Activated CD8-positive, alpha-beta T cell treated with anti-CD3 and anti-CD28 coated beads, Interleukin-2, amount 10 ng/mL, durations not matched to agents 7 days and 5 days (primary cell): Measurements from ENCODE around the gene ZNF683. TPM values are rescaled to one million over a fixed set of nuclear protein-coding genes. Genes with fewer than 3 reads are reported as not detected.
A peak's percentile ranks its signal among the peaks of the same experiment; 100 is the strongest.

Source experiments
- ATAC-seq: fragments of 150-1000 bp; cut with Tn5 transposase; one replicate; pipeline ENCODE4 v1.10.0; 2021; ENCODE audit warnings: moderate library complexity
- CTCF ChIA-PET: fragments of 350-600 bp; sonication (Branson Sonifier 250); formaldehyde crosslinking; loops from one replicate; lab custom pipeline; 2021; ENCODE audit warnings: antibody characterized with exemption; lab: Charles Lee
- POLR2A ChIA-PET: fragments of 350-600 bp; sonication (Branson Sonifier 250); formaldehyde crosslinking; loops from one replicate; lab custom pipeline; 2021; ENCODE audit warnings: antibody characterized with exemption; lab: Charles Lee
- DNase-seq: peaks from one replicate; pipeline ENCODE4 v3.0.0-alpha.2; 2020
- H3K27ac Mint-ChIP-seq: one replicate; pipeline ENCODE4 v1.8.0; 2021; ENCODE audit warnings: mild to moderate bottlenecking, mixed read lengths
- H3K27me3 Mint-ChIP-seq: one replicate; pipeline ENCODE4 v1.8.0; 2021; ENCODE audit warnings: low read depth, mixed read lengths
- H3K36me3 Mint-ChIP-seq: one replicate; pipeline ENCODE4 v1.8.0; 2021; ENCODE audit warnings: low read depth, mixed read lengths
- H3K4me1 Mint-ChIP-seq: one replicate; pipeline ENCODE4 v1.8.0; 2021; ENCODE audit warnings: low read depth, mixed read lengths
- H3K4me3 Mint-ChIP-seq: one replicate; pipeline ENCODE4 v1.8.0; 2021; ENCODE audit warnings: mild to moderate bottlenecking, mixed read lengths
- H3K9me3 Mint-ChIP-seq: one replicate; pipeline ENCODE4 v1.8.0; 2022; ENCODE audit warnings: mixed read lengths; ENCODE audit not compliant: insufficient read depth
- total RNA-seq, 2 experiments: library from RNA; stranded (reverse); gene quantifications; one replicate each; pipeline ENCODE4 v1.2.3, GENCODE V29; 2021

The ZNF683 gene
- total RNA-seq, 2 experiments from 2014 or later, result 24.0 to 26.6 TPM

- Mint-ChIP-seq H3K9me3 (no peaks in the 10 kb centered on the region), H3K4me3 (peak overlapping the region; percentile 47), H3K36me3 (peaks cover 5% of the 10 kb centered on the region), H3K27me3 (peaks cover 8% of the 10 kb centered on the region), H3K27ac (peak overlapping the region; percentile 68), H3K4me1 (peaks cover 70% of the 10 kb centered on the region)
- DNase-seq (peak; percentile 89), ATAC-seq (peak; percentile 85)
- CTCF ChIA-PET, result interaction anchor here (0.8 to 9.8 kb wide), 28 partner anchors 8 to 233 kb away, joined by 3 to 160 read pairs (median 4); partner anchors contain the start of genes CEP85, ZNF593 and ZNF683
- POLR2A ChIA-PET, result interaction anchor here (0.8 to 1.7 kb wide), 8 partner anchors 16 to 78 kb away, joined by 3 to 5 read pairs (median 3); no protein-coding TSS in a partner anchor
Observed at GRCh38 chr1:26358411-26359384, 13.9 kb downstream of the ZNF683 start.

GRCh38 chr1:26357121-26357602, 15.4 kb downstream of the ZNF683 start:
- Mint-ChIP-seq H3K4me1 (peaks cover 56% of the 10 kb centered on the region), H3K27me3 (peaks cover 10% of the 10 kb centered on the region), H3K9me3 (no peaks in the 10 kb centered on the region), H3K27ac (no peak overlapping the region), H3K4me3 (no peak overlapping the region), H3K36me3 (peaks cover 5% of the 10 kb centered on the region)
- POLR2A ChIA-PET, result no interaction called here
- DNase-seq (no peak), ATAC-seq (no peak)
- CTCF ChIA-PET, result interaction anchor here (1.2 to 9.8 kb wide), 5 partner anchors 13 to 82 kb away, joined by 3 to 160 read pairs (median 5); partner anchors contain the start of gene ZNF683

DNA sequence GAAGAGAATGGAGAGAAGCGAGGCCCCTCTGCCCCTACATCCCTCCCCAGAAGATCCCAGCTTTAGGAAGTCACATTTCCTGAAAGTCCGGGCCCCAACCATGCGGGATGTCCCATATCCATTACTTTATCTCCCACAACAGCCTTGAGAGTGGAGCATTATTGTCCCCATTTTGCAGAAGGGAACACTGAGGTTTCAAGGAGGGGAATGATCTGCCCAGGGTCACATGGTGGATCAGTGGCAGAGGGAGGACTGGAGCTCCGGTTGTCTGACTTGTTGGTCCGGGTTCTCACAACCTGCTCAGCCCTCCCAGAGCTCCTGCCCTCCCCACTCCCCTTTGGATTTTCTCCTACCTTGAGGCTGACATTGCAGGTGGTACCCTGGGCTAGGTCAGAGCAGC, 16.4 kb downstream of the ZNF683 start:
- ChIA-PET CTCF (interaction anchor here (1.2 to 1.7 kb wide), 3 partner anchors 8 to 81 kb away, joined by 3 to 5 read pairs (median 5); no protein-coding TSS in a partner anchor), POLR2A (no interaction called here)
- no peak overlapping the region for H3K4me3 Mint-ChIP-seq
- no peak overlapping the region for H3K27ac Mint-ChIP-seq
- DNase-seq, result no peak
- peaks cover 47% of the 10 kb centered on the region for H3K4me1 Mint-ChIP-seq
- no peaks in the 10 kb centered on the region for H3K9me3 Mint-ChIP-seq
- peaks cover 9% of the 10 kb centered on the region for H3K27me3 Mint-ChIP-seq
- ATAC-seq, result no peak
- peaks cover 4% of the 10 kb centered on the region for H3K36me3 Mint-ChIP-seq

GRCh38 chr1:26354972-26355371, 17.6 kb downstream of the ZNF683 start:
- no peak overlapping the region for H3K4me3 Mint-ChIP-seq
- no peak overlapping the region for H3K27ac Mint-ChIP-seq
- ATAC-seq (no peak), DNase-seq (no peak)
- no peaks in the 10 kb centered on the region for H3K36me3 Mint-ChIP-seq
- peaks cover 36% of the 10 kb centered on the region for H3K4me1 Mint-ChIP-seq
- H3K9me3 Mint-ChIP-seq, result no peaks in the 10 kb centered on the region
- ChIA-PET CTCF (interaction anchor here (1.0 to 1.7 kb wide), 3 partner anchors 9 to 62 kb away, joined by 3 to 5 read pairs (median 3); no protein-coding TSS in a partner anchor), POLR2A (no interaction called here)
- peaks cover 3% of the 10 kb centered on the region for H3K27me3 Mint-ChIP-seq

DNA sequence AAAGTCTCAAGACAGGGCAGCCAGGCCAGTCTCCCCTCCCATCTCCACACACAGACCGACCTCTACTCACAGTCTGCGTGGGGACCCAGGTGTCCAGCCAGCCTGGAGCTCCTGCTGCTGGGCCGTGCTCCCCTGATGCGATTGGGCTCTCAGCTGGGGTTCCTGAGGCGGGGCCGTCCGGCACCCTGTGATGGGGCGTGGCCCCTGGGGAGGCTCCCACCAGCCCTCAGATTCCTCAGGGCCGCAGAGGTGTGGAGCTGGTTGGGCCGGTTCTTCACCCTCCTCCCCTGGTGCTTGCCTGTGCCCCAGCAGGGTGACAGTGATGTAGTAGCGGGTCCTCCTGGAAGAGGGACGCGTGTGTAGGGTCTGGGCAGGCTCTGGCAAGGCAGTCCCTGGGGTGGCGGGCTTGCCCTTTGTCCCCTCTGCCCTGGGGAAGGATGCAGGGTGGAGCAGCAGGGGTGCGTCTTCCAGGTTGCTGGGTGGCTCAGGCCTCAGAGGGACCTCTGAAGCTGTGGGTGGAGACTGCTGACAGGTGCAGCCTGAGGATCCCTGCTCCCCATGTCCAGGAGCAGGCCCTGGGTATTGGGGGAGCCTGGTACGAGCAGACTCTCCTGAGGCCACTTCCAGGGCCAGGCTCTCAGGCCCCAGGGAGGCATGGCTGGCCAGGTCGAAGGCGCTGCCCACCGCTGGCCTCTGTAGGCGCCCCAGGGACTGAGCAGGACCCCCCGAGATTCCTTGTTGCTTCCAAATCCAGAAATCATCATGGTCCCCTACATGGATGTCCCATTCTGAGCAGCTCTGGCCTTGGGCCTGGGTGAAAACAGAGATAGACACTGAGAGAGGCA, 18.4 kb downstream of the ZNF683 start, which contains the start of gene CRYBG2:
Gene CRYBG2 (minus strand): TSS at position 155 of the 845 bp plus-strand sequence. CDS start 7,473 bp downstream, outside the sequence.
- no peaks in the 10 kb centered on the region for H3K36me3 Mint-ChIP-seq
- ChIA-PET POLR2A (no interaction called here), CTCF (interaction anchor here (1.0 to 1.7 kb wide), 4 partner anchors 10 to 63 kb away, joined by 3 to 5 read pairs (median 4); no protein-coding TSS in a partner anchor)
- H3K27ac Mint-ChIP-seq, result no peak within 1 kb of the TSS
- peaks cover 3% of the 10 kb centered on the region for H3K27me3 Mint-ChIP-seq
- no peak for ATAC-seq
- H3K9me3 Mint-ChIP-seq, result no peaks in the 10 kb centered on the region
- peaks cover 28% of the 10 kb centered on the region for H3K4me1 Mint-ChIP-seq
- DNase-seq, result no peak
- no peak within 1 kb of the TSS for H3K4me3 Mint-ChIP-seq

GRCh38 chr1:26353210-26353859, 19.2 kb downstream of the ZNF683 start:
- no peak for DNase-seq
- Mint-ChIP-seq H3K9me3 (no peaks in the 10 kb centered on the region), H3K4me3 (no peak overlapping the region), H3K27ac (no peak overlapping the region), H3K36me3 (no peaks in the 10 kb centered on the region), H3K4me1 (peaks cover 20% of the 10 kb centered on the region), H3K27me3 (peaks cover 3% of the 10 kb centered on the region)
- CTCF ChIA-PET, result interaction anchor here (1.5 kb wide), 1 partner anchor 11 kb away, joined by 5 read pairs; no protein-coding TSS in a partner anchor
- POLR2A ChIA-PET, result no interaction called here
- no peak for ATAC-seq

GRCh38 chr1:26352338-26352679, 20.2 kb downstream of the ZNF683 start:
- H3K36me3 Mint-ChIP-seq, result no peaks in the 10 kb centered on the region
- CTCF ChIA-PET, result no interaction called here
- H3K4me3 Mint-ChIP-seq, result no peak overlapping the region
- peaks cover 3% of the 10 kb centered on the region for H3K27me3 Mint-ChIP-seq
- no peak for DNase-seq
- no peak overlapping the region for H3K27ac Mint-ChIP-seq
- peaks cover 13% of the 10 kb centered on the region for H3K4me1 Mint-ChIP-seq
- H3K9me3 Mint-ChIP-seq, result no peaks in the 10 kb centered on the region
- no peak for ATAC-seq
- POLR2A ChIA-PET, result no interaction called here

GRCh38 chr1:26351590-26352337, 20.8 kb downstream of the ZNF683 start:
- no peak overlapping the region for H3K27ac Mint-ChIP-seq
- H3K4me1 Mint-ChIP-seq, result peaks cover 10% of the 10 kb centered on the region
- ChIA-PET CTCF (no interaction called here), POLR2A (no interaction called here)
- H3K27me3 Mint-ChIP-seq, result peaks cover 3% of the 10 kb centered on the region
- no peaks in the 10 kb centered on the region for H3K9me3 Mint-ChIP-seq
- no peak overlapping the region for H3K4me3 Mint-ChIP-seq
- ATAC-seq, result no peak
- no peaks in the 10 kb centered on the region for H3K36me3 Mint-ChIP-seq
- no peak for DNase-seq

DNA sequence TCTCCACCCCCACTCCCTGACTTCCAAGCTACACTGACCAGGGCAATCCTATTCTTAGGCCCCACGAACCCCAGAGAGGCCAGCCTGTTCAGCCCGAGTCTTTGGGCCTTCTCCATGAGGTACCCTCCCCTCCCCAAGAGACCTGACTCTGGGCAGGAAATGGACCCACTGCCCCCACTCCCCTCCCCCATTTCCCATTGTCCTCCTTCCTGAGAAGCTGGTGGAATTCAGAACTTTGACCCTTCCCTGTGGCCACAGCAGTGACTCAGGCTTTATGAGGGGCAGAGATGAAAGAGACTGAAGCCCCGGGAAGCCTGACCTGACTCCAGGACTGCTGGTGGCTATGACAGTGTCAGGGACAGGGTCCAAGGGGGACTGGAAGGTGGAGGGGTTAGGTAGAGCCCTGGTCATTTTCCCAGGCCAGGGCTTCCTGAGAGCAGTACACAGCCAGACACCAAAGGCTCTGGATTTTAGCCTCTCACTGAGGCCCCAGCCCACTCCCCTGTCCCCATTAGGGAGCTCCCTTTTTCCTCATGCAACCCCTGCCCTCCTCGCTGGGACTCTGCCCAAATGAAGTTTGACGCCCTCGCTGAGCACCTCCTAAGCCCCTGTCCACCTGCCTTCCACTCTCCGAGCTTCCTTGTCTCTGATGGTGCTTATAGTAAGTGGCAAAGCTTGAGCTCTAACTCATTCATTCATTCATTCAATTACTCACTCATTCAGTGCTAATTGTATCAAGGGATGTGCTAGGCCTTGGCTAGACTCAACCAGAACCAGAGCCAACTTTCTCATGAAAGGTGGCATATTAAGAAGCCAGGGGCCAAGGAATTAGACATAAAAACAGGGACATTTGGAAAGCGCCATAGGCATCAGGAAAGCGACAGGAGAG, 21.6 kb downstream of the ZNF683 start:
- peaks cover 11% of the 10 kb centered on the region for H3K4me1 Mint-ChIP-seq
- peaks cover 3% of the 10 kb centered on the region for H3K27me3 Mint-ChIP-seq
- no peak overlapping the region for H3K27ac Mint-ChIP-seq
- ChIA-PET POLR2A (no interaction called here), CTCF (interaction anchor here (0.8 to 1.1 kb wide), 2 partner anchors 8 to 13 kb away, joined by 3 read pairs; no protein-coding TSS in a partner anchor)
- H3K9me3 Mint-ChIP-seq, result no peaks in the 10 kb centered on the region
- DNase-seq, result no peak
- no peak for ATAC-seq
- H3K4me3 Mint-ChIP-seq, result no peak overlapping the region
- H3K36me3 Mint-ChIP-seq, result no peaks in the 10 kb centered on the region

DNA sequence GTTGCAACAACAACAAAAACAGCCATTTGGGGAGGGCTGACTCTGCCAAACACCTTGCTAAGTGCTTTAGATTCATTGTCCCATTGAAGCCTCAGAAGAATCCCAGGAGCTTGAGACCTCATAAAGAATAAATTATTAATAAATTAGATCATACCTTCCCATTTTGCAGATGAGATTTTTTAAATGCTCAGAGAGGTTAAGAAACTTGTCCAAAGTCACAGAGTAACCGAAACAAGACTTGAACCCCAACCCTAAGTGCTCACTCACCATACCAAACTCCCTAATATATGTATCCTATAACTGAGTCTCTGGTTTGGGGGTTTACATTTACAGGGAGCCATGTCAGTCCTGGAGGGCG, 22.2 kb downstream of the ZNF683 start:
- POLR2A ChIA-PET, result no interaction called here
- H3K4me3 Mint-ChIP-seq, result no peak overlapping the region

More for the DNA sequence above, 22.2 kb downstream of the ZNF683 start:
- ATAC-seq (no peak), DNase-seq (no peak)
- H3K9me3 Mint-ChIP-seq, result no peaks in the 10 kb centered on the region
- no peaks in the 10 kb centered on the region for H3K36me3 Mint-ChIP-seq
- CTCF ChIA-PET, result interaction anchor here (0.8 to 1.1 kb wide), 2 partner anchors 9 to 14 kb away, joined by 3 read pairs; no protein-coding TSS in a partner anchor
- H3K27ac Mint-ChIP-seq, result no peak overlapping the region
- H3K4me1 Mint-ChIP-seq, result peaks cover 5% of the 10 kb centered on the region
- peaks cover 3% of the 10 kb centered on the region for H3K27me3 Mint-ChIP-seq
